NCI-H748 (cell line): ENCODE measurements around the gene TMEM143.
"Not testable (repeated sequence)": the region's sequence is repeated elsewhere in the genome, so short reads cannot be mapped to it uniquely, and the experiment has no call there.

Experiments used
- DNase-seq: peaks from one replicate; lab custom pipeline; 2025; ENCODE audit not compliant: unreplicated experiment; lab: John Stamatoyannopoulos, UW

TMEM143 gene

DNA sequence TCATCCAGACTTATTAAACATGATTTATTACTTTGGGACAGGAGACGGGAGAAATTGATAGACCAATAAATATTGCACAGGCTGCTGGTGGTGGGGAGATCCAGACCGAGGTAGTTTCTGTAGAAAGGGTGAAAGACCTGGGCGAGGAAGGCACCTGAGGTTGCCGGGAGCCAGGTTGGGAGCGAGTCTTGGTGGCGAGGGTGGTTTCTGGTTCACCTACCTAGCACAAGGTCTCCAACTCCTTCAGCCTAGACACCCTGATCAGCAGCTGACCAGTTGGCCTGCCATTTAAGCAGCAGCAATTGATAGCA is 31.4 kb downstream of the TMEM143 start:
- DNase-seq = no peak

DNA sequence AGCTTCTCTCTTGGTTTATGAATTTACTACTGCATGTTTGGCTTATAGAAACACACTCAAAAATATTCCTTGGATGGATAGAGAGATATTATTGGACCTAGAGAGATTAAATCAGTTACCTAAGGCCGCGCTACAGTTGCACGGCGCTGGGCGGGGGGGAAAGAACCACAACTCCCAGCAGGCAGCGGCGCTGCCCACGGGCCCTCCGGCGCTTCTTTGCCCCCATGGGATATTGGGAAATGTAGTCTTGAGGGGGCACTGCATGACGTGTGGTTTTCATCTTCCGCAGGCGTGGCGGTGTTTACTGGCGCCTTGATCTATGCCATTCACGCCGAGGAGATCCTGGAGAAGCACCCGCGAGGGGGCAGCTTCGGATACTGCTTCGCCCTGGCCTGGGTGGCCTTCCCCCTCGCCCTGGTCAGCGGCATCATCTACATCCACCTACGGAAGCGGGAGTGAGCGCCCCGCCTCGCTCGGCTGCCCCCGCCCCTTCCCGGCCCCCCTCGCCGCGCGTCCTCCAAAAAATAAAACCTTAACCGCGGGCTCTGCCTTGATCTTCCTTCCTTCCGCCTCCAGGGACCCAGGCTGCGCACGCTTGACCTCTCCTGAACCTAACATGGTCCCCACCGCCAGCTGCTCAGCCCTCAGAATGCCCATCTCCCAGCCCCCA is 33.6 kb downstream of the TMEM143 start:
- DNase-seq = peak; percentile 98

DNA sequence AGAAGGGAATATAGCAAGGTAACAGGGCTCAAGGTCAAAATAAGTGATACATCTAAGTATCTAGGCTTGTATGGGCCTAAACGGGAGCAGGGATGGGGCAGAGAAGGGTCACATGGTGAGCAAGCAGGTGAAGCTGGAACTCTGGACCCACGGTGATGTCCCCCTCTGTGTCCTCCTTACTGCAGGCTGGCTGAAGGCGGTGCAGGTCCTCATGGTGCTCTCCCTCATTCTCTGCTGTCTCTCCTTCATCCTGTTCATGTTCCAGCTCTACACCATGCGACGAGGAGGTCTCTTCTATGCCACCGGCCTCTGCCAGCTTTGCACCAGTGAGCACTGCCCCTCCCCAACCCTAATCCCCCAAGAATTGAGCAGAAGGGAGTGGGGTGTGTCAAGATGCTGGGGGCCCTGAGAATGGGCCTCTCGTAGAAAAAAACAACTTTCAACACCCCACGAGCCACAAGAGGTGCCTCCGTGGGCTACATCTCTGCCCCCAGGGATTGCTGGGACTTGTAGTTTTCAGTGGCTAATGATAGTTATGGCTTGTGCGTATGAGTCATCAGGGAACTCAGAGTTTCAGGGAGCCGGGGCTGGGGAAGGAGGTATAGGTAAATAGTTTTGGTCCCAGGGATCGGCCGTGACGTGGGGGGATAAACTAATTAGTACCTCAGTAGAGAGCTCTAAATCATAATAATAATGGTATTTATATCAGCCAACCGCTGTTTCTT is 34.4 kb downstream of the TMEM143 start:
- DNase-seq = no peak

DNA sequence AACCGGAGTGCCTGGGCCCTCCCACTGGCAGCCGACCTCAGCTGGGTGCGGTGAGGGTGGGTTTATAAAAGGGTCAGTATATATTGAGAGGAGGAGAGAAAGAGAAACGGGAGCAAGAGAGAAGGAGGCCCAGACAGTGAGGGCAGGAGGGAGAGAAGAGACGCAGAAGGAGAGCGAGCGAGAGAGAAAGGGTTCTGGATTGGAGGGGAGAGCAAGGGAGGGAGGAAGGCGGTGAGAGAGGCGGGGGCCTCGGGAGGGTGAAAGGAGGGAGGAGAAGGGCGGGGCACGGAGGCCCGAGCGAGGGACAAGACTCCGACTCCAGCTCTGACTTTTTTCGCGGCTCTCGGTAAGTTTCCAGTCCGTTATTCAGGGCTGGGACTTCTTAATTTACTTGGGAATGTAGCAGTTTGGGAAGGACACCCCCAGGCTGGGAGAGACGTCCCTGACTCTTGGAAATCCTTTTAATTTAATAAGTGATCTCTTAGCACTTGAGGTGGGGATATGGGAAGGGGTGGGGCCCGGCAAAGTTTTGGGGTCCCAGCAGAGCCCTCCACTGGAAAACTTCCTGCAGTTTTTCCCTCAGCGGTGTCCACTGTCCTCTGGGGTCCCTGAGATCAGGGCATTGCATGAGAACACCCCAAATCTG is 38.4 kb downstream of the TMEM143 start, which contains the start of gene EMP3:
EMP3 (plus strand) TSS at position 288 of the 646 bp plus-strand sequence. CDS start 1,293 bp downstream, outside the sequence.
- DNase-seq = no peak

DNA sequence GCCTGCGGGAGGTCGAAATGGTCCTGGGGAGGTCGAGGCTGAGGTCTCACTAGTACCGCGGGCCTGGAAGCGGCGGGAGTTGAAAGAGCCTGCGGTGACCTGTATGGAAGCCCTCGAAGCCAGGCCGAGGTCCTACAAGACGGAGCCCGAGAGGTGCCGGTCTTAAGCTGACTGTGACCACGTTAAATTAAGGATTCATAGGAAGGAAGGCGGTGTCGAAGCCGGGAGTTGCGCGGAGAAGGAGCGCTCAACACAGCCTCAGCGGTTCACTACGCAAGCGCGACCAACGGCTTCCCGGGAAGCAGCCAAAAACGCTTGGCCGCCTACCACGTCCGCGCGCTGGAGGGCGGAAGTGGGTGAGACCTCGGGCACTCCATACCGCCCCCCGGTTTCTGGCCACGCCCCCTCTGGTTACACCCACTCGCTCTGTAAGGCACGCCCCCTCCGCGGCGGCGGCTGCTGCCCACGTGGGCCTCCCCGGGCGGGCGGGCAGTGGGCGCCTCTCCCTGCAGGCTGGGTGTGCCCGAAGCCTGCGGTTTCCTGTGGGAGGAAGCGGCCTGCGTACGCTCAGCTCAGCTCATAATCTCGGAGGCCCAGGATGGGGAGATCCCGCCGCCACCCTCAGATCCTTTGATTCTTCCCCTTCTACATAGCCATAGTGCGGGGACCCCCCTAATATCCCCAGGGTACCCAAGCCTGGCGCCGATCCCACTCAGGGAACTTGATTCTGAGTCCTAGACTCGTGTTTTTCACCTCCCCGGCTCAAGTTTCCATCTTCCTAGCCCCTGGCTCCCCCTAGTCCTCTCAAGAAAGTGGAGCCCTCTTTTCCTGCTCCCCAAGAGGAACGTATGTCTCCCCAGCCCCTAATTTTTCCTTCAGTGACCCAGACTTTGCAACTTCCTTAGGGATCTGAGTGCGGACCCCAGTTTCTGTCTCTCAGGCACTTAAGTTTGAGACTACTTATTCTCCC is 41.8 kb downstream of the TMEM143 start:
- peak; percentile 98 for DNase-seq

DNA sequence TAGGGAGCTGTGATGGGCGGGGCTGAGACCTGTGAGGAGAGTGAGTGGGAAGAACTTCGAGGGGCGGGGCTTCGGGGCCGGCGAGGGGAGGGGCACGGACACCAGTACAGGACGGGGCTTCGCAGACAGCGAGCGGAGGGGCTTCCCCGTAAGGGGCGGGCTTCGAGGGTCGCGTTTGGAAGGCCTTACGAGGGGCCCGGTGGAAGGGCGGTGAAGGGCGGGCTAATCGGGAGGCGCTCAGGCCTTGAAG is 42.4 kb downstream of the TMEM143 start:
- peak; percentile 98 for DNase-seq

DNA sequence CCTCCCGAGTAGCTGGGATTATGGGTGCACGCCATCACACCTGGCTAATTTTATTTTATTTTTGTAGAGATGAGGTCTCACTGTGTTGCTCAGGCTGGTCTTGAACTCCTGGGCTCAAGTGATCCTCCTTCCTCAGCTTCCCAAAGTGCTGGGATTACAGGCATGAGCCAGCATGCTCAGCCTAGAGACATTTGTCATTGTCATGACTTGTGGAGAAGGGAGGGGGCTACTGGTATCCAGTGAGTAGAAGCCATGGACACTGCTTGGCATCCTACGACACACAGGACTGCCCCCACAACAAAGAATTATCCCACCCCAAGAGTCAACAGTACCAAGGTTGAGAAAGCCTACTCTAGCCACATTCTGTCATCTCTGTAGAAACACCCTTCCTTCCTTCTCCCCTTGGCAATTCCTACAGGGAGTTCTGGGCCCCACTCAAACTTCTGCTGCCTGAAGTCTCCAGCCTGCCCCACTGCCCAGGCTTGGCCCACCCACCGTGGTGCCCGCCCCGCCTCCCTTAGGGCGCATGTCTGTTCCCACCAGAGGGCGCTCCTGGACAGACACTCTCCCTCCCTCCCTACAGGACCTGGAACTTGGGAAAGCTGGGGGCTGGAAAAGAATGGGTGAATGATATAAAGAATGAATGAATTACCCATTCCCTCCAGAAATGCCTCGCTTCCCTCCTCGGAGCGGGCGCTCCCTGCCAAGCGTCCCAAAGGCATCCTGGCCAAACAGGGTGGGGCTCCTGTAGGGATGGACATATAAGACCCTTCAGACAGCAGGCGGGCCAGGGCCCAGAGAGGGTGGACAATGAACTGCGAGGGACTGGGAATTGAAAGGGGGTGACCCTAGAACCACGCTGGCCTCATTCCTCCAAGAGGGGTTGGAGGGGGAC is 43.8 kb downstream of the TMEM143 start:
- DNase-seq = peak; percentile 87

DNA sequence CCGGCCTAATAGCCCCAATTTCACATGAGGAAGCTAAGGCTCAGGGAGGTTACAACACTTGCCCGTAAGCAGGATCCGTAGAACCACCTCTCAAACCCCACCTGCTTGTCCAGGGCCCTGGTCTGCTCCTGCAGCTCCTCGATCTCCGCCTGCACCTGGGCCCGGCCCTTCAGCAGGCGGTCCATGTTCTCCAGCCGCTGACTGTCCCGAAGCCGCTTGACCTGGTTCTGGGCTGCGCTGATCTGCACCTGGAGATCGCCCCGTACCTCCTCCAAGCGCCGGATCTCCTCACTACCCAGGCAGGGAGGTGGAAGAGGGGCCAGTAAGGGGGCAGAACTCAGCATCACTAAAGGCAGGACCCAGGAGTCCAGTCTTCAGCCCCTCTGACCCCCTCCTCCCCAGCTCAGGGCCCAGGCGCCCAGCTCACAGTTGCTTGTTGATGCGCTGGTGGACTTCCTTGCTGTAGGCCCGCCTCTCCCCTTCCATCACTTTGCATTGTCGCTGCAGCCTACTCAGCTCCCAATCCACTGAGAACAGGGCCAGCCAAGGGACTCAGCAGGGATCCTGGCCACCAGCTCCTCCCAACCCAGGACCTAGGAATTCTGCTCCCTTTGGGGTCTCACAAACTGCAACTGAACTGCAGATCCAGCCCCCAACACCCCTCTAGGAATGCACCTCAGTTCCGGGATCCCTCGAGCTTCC is 45.3 kb downstream of the TMEM143 start:
- no peak for DNase-seq

DNA sequence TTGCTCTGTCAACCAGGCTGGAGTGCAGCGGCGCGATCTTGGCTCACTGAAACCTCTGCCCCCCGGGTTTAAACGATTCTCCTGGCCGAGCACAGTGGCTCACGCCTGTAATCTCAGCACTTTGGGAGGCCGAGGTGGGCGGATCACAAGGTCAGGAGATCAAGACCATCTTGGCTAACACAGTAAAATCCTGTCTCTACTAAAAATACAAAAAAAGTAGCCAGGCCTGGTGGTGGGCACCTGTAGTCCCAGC is 46.1 kb downstream of the TMEM143 start:
- not testable (repeated sequence) for DNase-seq

DNA sequence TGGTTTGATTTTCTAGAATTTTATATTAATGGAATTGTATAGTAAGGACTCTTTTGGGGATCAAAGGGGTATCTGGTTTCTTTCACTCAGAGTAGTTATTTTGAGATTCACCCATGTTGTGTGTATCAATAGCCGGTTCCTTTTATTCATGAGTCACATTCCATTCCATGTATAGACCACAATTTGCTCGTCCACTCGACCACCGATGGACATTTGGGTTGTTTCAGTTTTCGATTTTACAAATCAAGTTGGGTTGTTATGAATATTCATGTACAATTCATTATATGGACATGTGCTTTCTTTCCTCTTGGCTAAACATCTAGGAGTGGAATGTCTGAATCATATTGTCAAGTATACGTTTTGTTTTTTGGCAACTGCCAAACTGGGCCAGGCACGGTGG is 48.0 kb downstream of the TMEM143 start:
- DNase-seq = no peak

DNA sequence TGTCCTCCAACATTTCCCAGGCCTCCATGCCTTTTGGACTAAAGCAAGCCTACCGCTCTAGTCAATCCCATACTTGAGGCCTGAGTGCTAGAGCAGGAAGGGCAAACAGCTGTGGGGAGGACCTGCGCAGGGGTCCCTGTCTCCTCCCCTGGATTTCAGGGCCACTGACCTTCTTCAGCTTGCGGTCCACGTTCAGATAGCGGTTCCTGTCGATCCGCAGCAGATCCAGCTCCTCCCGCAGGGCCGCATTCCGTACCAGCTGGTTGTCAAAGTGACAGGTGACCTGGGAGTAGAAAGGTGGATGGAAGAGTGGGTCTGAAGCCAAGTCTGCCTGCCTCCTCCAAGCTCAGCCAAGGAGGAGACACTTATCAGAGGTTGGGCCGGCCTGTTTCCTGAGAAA is 52.4 kb downstream of the TMEM143 start:
- DNase-seq = no peak

DNA sequence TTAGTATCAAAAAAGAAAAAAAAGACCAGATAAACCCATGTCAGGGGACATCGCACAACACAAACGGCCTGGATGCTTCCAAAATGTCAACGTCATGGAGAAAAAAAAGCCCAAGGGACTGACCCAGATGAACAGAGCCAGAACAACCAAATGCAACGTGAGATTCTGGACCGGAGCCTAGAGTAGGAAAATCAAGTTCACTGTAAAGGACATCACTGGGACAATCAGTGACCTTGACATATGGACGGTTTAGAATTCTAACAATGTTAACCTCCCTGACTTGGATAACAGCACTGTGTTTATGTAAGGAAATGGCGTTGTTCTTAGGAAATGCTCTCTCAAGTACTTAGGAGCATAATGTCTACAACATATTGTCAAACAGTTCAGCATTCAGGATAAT is 53.5 kb downstream of the TMEM143 start:
- no peak for DNase-seq

DNA sequence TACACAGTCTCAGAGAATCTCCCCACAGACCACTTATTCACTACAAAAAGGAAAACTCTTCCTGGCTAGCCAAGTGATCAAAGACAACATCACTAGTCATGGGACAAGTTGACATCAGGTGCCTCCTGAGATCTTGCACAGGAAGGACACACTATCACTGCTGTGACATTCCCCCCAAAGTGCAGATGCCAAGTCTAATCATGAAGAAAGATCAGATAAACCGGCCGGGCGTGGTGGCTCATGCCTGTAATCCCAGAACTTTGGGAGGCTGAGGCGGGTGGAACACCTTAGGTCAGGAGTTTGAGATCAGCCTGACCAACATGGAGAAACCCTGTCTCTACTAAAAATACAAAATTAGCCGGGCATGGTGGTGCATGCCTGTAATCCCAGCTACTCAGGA is 54.0 kb downstream of the TMEM143 start:
- DNase-seq = not testable (repeated sequence)

DNA sequence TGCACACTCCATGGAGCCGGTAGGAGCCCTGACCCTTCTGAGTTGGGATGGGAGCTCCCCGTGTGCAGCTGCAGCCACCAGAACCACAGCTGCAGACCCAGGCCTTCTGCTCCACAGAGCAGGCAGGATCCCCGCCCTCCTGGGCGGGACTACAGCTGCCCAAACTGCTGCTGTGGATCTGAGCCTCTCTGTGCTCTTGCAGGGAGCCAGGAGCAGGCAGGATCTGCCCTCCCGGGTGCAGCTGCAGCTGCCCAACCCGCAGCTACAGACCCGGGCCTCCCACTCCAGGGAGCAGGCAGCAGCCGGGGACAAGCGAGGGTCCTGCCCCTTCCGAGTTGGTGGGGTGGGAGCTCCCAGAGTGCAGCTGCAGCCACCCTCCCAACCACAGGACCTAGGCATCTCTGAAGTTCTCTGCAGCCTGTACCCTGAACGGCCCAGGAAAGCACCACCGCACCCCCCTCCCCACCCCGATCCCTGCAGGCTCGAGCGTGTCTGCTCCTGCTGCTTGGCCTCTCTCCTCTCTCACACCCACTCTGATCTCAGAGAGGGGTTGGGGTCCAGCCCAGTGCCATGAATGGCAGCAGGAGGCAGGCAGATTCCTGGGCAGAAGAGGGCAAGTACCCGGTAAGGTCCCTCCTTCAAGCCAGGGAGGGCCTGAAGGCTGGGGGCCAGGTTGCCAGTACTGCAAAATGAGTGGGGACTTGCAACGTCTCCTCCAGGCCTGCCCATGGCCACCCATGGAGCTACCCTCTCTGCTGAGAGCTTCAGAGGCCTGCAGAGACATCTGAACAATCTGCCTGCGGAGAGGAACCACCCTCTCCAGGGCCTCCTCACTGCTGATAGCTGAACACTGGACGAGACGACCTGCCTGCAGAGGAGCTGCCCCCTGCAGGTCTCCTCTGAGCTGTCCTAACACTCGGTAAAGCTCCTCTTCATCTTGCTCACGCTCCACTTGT is 54.8 kb downstream of the TMEM143 start:
- no peak for DNase-seq

DNA sequence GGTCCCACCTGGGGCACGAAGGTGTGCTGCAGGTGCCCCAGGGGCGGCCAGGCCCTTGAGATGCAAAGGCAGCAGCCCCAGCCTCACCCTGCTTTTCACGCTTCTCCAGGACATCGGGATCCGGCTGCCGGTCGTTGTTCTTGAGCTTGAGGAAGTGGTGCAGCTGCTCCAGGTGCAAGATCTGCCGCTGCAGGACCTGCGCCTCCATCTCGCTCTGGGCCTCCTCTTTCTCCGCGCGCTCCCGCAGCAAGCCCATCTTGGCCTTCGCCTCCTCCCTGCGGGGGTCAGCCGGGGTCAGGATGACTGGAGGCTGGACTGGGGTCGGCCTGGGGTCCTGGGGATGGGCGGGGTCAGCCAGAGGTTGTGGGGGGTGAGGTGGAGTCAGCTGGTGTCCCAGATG is 59.9 kb downstream of the TMEM143 start:
- DNase-seq = no peak

DNA sequence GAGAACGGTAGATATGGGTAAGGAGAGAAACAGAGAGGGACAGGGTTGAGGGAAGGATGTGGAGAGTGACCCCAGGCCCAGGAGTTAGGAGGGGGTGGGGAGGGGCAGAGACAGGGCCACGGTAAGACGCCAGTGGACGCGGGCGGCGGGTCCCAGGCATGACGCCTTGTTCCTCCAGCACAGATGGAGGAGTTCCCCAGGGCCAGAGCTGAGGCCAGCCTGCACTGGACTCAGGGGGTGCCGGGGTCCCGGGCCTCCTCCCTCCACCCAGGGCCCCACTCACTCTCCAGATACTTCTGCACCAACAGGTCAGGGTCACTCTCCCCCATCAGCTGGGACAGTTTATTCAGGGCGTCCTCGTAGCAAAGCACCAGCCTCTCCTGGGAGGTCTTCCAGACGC is 60.4 kb downstream of the TMEM143 start:
- DNase-seq = no peak

DNA sequence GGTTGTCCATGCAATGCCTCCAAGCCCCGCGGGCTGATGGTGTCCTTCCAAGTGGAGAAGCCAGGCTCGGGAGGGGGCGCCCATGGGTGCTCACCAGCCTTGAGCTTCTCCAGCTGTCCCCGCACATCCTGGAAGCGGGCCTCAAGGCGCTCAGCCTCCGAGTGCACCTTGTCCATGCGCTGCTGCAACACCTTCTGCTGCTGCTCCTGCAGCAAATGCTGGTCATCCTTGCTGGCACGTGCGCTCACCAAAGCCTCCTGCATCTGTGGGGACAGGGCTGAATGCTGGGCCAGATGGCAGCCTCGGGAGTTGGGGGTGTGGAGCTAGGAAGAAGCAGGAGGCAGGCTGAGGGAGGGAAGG is 61.2 kb downstream of the TMEM143 start:
- DNase-seq = no peak

DNA sequence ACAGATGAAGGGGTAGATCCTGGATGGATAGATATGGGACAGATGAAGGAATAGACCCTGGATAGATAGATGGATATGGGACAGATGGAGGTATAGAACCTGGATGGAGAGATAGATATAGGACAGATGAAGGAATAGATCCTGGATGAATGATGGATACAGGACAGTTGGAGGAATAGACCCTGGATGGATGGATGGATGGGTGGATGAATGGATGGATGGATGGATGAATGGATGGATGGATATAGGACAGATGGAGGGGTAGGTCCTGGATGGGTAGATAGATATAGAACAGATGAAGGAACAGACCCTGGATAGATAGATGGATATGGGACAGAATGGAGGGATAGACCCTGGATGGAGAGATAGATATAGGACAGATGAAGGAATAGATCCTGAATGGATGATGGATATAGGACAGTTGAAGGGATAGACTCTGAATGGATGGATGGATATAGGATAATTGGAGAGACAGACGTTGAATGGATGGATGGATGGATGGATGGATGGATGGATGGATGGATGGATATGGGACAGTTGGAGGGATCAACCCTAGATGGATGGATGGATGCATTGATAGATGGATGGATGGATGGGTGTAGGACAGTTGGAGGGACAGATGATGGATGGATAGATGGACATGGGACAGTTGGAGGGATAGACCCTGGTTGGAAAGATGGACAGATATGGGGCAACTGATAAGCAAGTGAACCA is 61.7 kb downstream of the TMEM143 start:
- DNase-seq = no peak

DNA sequence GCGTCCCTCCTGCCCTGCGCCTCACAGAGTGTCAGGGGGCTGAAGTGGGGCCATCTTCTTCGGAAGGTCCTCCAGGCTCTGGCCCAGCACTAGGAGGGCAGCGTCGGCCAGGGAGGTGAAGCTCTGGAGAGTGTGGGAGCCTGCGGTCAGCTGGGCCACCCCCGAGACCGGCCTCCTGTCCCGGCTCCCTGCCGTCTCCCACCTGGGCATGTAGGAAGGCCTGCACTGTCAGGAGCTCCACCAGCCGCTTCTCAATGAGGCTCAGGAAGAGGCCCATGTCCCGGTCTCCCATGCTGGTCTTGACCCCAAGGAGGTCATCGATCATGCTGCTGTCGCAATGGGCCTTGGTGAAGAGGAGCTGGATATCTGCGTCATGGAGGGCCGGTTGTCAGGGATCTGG is 65.8 kb downstream of the TMEM143 start:
- DNase-seq = no peak
